GM21381 (cell line): ENCODE results near the gene HDHD2.
"Not testable (repeated sequence)": the region's sequence is repeated elsewhere in the genome, so short reads cannot be mapped to it uniquely, and the experiment has no call there.

Source experiments
- ATAC-seq: cut with Tn5 transposase; IDR thresholded peaks from one replicate; pipeline ENCODE4 v1.9.1; 2021; ENCODE audit warnings: mild to moderate bottlenecking, moderate library complexity; ENCODE audit not compliant: unreplicated experiment

The HDHD2 gene

DNA sequence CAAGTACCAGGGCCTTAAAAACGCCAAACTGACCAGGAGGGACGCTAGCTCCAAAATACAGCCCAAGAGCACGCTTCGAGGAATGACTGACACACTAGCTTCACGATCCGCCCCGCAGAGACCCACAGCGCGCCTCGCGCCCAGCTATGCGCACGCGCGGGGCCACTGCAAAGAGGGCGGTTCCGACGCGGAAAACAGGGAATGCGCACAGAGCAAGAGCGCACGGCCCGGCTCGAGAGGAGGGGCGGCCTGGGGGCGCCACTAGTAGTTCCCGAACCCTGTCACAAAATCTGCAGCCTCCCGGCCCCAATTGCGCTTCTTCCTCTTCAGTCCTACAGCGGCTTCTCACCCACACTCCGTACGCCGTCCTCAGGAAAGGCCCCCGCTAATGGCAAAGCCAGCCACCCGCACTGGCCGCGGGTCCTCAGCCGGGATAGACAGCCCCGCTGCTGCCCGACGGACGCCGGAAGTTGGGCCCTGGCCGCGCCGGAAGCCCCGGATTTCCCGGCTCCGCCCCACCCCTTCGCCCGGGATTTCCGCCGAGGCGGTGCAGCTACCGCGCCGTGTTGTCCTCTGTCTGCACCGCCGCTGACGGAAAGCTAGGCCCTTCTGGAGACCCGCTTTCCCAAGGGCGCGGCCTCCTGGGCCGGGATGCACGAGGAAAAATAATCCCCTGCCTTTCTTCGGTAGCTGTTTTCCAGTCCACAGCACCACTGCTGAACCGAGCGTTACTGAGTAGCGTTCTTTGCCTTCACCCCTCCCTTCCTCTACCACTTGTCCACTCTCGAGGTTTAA, at the start of gene HDHD2:
Gene HDHD2 (minus strand): TSS at position 472 of the 795 bp plus-strand sequence. CDS start 14,061 bp downstream, outside the sequence.
- peak; percentile 94 for ATAC-seq

DNA sequence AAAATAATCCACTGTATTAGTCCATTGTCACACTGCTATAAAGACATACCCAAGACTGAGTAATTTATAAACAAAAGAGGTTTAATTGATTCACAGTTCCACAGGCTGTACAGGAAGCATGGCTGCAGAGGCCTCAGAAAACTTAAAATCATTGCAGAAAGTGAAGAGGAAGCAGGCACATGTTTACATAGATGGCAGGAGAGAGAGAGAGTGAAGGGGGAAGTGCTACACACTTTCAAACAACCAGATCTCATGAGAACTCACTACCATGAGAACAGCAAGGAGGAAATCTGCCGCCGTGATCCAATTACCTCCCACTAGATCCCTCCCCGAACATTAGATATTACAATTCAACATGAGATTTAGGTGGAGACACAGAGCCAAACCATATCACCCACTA, 45.7 kb upstream of the HDHD2 start:
- not testable (repeated sequence) for ATAC-seq

GRCh38 chr18:47191961-47192360, 41.7 kb upstream of the HDHD2 start:
- no peak for ATAC-seq

DNA sequence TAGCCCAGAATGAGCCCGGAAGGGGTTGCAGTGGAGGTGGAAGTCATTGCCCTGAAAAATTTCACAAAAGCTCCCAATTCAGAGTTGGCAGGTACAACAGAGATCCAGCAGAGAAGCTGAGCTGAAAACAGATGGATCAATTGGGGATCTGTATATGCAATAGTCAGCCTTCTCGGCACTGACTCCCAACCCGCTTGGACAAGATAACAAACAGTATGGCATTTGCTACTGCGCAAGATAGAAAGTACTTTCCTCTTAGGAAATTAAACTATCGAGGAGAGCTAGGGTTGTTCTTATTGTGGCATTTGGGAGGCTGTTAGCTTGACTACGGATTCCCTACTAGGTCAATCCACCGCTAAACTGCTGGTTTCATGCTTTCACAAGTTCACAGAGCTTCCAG, 37.4 kb upstream of the HDHD2 start:
- no peak for ATAC-seq

DNA sequence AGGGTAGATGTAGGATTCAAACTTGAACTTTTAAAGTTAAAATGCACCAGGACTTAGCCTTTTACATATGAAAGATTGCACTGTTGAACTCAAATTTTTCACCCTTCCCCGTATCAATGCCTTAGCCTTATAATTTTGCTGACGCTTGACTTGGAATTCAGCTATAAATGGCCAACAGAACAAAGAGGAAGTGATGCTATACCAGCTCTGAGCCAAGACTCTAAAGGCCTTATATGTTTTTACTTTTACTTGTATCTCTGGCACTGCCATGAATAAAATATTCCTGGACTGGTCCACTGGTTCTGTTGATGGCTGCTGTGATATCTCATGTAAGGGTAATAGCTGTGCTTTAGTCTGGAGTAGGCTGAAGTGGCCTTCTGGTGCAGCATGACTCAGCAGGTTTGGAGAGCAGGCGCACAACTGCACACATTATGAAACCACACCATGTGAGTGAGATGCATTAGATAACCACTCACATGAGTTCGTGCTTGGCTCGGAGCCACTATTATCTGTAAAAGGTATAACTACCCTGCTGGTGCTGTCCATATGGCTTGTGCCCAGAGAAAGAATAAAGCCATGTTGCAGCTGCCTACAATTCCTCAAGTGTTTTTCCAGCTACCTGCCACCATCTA, 34.2 kb upstream of the HDHD2 start:
- ATAC-seq = no peak

DNA sequence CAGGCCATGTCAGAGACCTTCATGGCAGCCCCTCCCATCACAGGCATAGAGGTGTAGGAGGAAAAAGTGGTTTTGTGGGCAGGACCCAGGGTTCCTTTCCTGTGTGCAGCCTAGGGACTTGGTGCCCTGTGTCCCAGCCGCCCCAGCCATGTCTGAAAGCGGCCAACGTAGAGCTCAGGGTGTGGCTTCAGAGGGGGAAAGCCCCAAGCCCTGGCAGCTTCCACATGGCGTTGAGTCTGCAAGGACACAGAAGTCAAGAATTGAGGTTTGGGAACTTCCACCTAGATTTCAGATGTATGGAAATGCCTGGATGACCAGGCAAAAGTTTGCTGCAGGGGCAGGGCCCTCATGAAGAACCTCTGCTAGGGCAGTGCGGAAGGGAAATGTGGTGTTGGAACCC, 31.9 kb upstream of the HDHD2 start:
- not testable (repeated sequence) for ATAC-seq

- ATAC-seq = no peak
Measured at GRCh38 chr18:47180765-47181164, 30.5 kb upstream of the HDHD2 start.

- no peak for ATAC-seq
Measured at GRCh38 chr18:47179520-47179919, 29.2 kb upstream of the HDHD2 start.

GRCh38 chr18:47175898-47176575, 25.7 kb upstream of the HDHD2 start, which contains the start of gene IER3IP1:
Gene IER3IP1 (minus strand): TSS chr18:47176364. CDS start chr18:47176277, 87 bp downstream.
- ATAC-seq = peak; percentile 76

DNA sequence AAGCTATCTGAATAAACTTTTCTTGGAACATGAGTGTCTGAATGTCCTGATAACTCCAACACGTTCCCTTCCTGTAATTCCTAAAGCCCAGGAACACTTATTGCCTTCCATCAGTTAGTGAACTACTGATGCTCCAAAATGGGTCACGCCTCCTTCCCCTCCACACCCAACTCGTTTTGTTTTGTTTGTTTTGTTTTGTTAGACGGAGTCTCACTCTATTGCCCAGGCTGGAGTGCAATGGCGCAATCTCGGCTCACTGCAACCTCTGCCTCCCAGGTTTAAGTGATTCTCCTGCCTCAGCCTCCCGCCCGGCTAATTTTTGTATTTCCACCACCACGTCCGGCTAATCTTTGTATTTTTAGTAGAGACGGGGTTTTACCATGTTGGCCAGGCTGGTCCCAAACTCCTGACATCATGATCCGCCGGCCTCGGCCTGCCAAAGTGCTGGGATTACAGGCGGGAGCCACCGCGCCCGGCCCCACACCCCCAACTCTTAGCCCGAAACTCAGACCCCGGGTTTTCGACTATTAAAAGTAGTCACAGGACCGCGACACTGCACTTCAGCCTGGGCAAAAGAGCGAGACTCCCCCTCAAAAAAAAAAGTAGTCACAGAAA, 25.1 kb upstream of the HDHD2 start:
- ATAC-seq = peak; percentile 11

DNA sequence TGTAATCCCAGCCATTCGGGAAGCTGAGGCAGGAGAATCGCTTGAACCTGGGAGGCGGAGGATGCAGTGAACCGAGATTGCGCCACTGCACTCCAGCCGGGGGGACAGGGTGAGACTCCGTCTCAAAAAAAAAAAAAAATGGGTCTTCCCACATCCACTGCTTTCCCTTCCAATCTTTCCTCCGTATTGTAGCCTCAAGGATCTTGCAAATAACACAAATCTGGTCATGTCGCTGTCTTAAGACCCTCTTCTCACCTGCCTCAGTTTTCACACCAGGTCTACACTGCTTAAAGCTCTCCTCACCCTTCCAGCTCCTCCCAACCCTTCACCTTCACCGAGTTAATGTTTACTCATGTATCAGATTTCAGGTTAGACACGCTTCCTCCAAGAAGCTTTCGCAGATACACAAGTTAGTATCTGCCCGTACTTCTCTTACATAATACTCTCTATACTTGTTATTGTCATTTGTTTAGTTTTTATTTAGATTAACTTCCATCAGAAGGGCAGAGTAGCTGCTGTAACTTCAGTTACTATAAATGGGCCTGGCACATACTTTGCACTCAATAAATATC, 24.3 kb upstream of the HDHD2 start:
- no peak for ATAC-seq

DNA sequence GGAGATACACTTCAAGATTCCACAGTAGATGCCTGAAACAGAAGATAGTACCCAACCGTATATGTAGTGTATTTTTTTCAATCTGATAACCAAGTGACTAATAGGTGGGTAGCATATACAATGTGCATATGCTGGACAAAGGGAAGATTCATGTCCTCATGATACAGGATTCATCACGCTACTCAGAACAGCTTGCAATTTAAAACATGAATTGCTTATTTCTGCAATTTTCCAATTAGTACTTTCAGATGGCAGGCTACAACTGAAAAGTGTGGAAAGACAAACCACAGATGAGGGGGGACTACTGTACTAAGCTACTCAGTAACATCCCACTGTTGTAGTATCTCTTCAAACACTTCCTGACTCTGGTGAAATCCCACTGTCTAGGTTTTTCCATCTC, 22.2 kb upstream of the HDHD2 start:
- no peak for ATAC-seq

GRCh38 chr18:47168913-47169312, 18.6 kb upstream of the HDHD2 start:
- ATAC-seq = no peak

DNA sequence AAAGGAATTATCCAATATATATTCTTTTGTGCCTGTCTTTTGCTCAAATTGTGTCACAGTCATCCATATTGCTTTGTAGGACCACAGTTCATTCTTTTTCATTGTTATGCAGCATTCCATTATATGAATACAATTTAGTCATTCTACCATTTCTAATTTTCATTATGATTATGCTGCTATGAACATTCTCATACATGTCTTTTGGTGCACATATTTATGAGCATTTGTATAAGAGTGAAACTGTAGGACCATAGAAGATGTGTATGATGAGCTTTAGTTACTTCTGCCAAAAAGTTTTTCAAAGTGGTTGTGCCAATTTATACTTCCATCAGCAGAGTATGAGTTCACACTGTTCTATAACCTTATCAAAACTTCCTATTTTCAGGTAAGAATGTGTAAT, 18.2 kb upstream of the HDHD2 start:
- ATAC-seq = no peak

- no peak for ATAC-seq
Measured at GRCh38 chr18:47166294-47166693, 16.0 kb upstream of the HDHD2 start.

- ATAC-seq = peak; percentile 82
Measured at GRCh38 chr18:47163241-47163640, 12.9 kb upstream of the HDHD2 start.

GRCh38 chr18:47160256-47160655, 10.0 kb upstream of the HDHD2 start:
- no peak for ATAC-seq

DNA sequence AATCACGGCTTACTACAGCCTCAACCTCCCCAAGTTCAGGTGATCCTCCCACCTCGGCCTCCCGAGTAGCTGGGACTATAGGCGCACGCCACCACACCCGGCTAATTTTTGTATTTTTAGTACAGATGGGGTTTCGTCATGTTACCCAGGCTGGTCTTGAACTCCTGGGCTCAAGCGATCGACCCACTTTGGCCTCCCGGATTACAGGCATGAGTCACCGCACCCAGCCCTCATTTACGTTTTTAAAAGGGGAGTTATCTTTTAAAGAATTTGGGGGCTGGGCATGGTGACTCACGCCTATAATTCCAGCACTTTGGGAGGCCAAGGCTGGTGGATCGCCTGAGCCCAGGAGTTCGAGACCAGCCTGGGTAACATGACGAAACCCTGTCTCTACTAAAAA, 8.1 kb upstream of the HDHD2 start:
- ATAC-seq = not testable (repeated sequence)

GRCh38 chr18:47151439-47151838, 1.1 kb upstream of the HDHD2 start:
- no peak for ATAC-seq

GRCh38 chr18:47150824-47151366, 595 bp upstream of the HDHD2 start:
- no peak for ATAC-seq
